Mucosa of descending colon (tissue), 3 donors: ENCODE data around the gene DGAT2. TPM values are rescaled to one million over a fixed set of nuclear protein-coding genes. Genes with fewer than 3 reads are reported as not detected.

ENCODE experiments used
- ATAC-seq: fragments of 200-7000 bp; cut with Tn5 transposase; one replicate; pipeline ENCODE4 v1.9.1; 2020; ENCODE audit warnings: mild to moderate bottlenecking, moderate library complexity
- DNase-seq, 3 donors: peaks; one replicate each; pipeline ENCODE4 v3.0.0-alpha.2; 2020
- H3K36me3 ChIP-seq: fragments of 200-600 bp; one replicate; pipeline ENCODE4 v1.8.0; 2021; ENCODE audit warnings: low read depth, mild to moderate bottlenecking
- H3K4me1 ChIP-seq: fragments of 200-600 bp; one replicate; pipeline ENCODE4 v1.8.0; 2021; ENCODE audit warnings: low read depth, mild to moderate bottlenecking
- H3K4me3 ChIP-seq: fragments of 200-600 bp; one replicate; pipeline ENCODE4 v1.8.0; 2021; ENCODE audit warnings: mild to moderate bottlenecking
- H3K9me3 ChIP-seq: fragments of 200-600 bp; one replicate; pipeline ENCODE4 v1.8.0; 2021; ENCODE audit warnings: mild to moderate bottlenecking
- intact Hi-C, 2 donors: fragments of 100-400 bp; cut with DNase I in 1 of 2; cut with micrococcal nuclease in 1 of 2; formaldehyde crosslinking; loops; one replicate each; pipeline versions ENCODE4 v1.11.0 to v1.11.1; 2022; cut with DNase I, micrococcal nuclease
- total RNA-seq, 3 donors: library from RNA; stranded (reverse); fragmentation: NEBNext Ultra II Directional in 2 of 3; extraction: Animal tissue kit (Norgen Biotek cat#: 25700) in 2 of 3; gene quantifications; one replicate each; pipeline versions ENCODE4 v1.2.1 to v1.2.4, GENCODE V29; 2021 to 2023
- TF ChIP-seq, protein P1 (sequence below): fragments of 200-600 bp; IDR thresholded peaks from one replicate; pipeline ENCODE4 v1.8.0; 2022; ENCODE audit warnings: antibody characterized with exemption, mild to moderate bottlenecking
- donor health status: DM: no; HTN: no; CAD: no; lungs with moderate emphysema.
- donor health status: DM: no; HTN: no; CAD: no.
- donor health status: DM: no; HTN: yes; CAD: no.

DGAT2 gene
- total RNA-seq, 3 donors from 2014 or later: 3.4 to 4.2 (median 3.5) TPM

DNA sequence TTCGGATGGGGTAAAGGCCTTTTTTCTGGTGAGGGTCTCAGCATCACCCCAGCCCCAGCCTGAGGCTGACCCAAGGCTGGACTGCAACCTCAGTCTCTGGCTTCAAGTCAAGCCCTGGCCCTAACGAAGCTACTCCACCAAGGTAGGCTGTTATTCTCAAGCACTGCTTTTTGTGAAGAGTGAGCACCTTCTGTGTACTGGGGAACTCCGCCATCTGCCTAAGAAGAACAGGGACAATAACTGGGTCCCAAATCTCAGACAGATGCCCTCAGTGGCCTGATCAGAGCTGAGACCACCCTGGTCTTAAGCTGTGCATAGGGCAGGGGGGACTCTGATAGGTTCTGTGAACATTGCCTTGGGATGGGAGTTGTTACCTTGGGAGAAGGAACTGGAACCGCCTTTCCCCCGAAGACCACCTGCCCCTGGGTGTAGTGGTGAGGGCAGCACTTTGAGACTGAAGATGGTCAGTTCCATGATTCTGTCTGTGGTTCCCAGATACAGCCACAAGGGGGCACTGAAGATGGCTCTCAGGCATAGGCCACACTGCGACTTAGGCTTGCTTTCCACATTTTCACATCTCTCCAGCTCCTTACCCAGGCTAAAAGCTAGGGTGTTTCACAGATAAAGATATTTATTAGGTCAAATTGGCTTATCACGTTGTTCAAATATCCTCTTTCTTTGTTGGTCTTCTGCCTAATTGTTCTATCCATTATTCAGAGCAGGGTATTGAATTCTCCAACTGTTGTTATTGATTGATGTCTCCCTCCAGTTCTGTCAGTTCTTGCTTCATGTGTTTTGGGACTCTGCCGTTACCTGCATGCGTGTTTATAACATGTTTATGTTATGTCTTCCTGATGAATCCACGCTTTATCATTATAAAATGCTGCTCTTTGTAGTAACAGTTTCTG lies 34.6 kb downstream of the DGAT2 start:
- intact Hi-C loops: loop anchor here (5.0 kb wide), 2 partner anchors 64 to 69 kb away; no protein-coding TSS in a partner anchor
- Histone ChIP-seq H3K4me3 (no peak overlapping the region), H3K9me3 (no peaks in the 10 kb centered on the region), H3K36me3 (no peaks in the 10 kb centered on the region), H3K4me1 (no peaks in the 10 kb centered on the region)
- TF ChIP-seq, protein P1, sequence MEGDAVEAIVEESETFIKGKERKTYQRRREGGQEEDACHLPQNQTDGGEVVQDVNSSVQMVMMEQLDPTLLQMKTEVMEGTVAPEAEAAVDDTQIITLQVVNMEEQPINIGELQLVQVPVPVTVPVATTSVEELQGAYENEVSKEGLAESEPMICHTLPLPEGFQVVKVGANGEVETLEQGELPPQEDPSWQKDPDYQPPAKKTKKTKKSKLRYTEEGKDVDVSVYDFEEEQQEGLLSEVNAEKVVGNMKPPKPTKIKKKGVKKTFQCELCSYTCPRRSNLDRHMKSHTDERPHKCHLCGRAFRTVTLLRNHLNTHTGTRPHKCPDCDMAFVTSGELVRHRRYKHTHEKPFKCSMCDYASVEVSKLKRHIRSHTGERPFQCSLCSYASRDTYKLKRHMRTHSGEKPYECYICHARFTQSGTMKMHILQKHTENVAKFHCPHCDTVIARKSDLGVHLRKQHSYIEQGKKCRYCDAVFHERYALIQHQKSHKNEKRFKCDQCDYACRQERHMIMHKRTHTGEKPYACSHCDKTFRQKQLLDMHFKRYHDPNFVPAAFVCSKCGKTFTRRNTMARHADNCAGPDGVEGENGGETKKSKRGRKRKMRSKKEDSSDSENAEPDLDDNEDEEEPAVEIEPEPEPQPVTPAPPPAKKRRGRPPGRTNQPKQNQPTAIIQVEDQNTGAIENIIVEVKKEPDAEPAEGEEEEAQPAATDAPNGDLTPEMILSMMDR: peak; percentile 81
- ATAC-seq (peak; percentile 95), DNase-seq (peak in 2 of 3 donors; percentile 61 to 89)

DNA sequence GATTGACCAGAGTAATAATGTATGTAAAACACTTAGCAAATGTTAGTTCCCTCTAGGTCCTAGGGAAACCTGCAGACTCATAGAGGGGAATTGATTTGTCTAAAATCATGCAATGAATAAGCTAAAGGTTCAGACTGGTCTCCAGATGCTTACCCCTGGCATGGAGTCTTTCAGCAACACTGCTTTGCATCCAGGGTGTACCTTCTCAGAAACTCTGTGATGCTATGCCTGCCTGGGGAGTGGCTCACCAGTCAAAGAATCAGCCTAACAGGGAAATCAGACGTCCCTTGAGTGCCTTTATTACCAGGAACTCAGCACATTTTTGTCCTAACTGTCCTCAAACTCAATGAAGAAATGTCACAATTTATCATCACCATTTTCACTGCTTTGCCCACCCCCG lies 40.5 kb downstream of the DGAT2 start:
- Histone ChIP-seq H3K4me3 (no peak overlapping the region), H3K4me1 (peaks cover 4% of the 10 kb centered on the region), H3K36me3 (no peaks in the 10 kb centered on the region), H3K9me3 (no peaks in the 10 kb centered on the region)
- no peak for DNase-seq
- no peak for ATAC-seq
- intact Hi-C loops: no loop called here
- TF ChIP-seq, protein P1: no peak

DNA sequence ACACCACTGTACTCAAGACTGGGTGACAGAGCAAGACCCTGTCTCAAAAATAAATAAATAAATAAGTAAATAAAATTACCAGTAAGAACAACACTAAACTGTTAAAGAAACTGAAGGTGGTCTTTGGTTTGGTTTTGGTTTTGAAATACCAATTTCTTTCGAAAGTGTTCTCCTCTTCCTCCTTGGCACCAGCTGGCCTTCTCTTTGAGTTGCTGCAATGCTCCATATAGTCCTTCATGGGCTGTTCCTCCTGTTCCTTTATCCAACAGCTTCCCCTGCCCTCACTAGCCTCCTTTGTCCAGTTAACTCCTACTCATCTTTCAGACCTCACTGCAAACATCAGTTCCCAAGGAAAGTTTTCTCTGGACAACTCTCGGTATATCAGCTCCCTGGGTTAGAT lies 41.4 kb downstream of the DGAT2 start:
- H3K36me3 ChIP-seq: no peaks in the 10 kb centered on the region
- intact Hi-C loops: no loop called here
- ATAC-seq (no peak), DNase-seq (no peak)
- peaks cover 6% of the 10 kb centered on the region for H3K4me1 ChIP-seq
- no peak overlapping the region for H3K4me3 ChIP-seq
- H3K9me3 ChIP-seq: no peaks in the 10 kb centered on the region
- TF ChIP-seq, protein P1: no peak

DNA sequence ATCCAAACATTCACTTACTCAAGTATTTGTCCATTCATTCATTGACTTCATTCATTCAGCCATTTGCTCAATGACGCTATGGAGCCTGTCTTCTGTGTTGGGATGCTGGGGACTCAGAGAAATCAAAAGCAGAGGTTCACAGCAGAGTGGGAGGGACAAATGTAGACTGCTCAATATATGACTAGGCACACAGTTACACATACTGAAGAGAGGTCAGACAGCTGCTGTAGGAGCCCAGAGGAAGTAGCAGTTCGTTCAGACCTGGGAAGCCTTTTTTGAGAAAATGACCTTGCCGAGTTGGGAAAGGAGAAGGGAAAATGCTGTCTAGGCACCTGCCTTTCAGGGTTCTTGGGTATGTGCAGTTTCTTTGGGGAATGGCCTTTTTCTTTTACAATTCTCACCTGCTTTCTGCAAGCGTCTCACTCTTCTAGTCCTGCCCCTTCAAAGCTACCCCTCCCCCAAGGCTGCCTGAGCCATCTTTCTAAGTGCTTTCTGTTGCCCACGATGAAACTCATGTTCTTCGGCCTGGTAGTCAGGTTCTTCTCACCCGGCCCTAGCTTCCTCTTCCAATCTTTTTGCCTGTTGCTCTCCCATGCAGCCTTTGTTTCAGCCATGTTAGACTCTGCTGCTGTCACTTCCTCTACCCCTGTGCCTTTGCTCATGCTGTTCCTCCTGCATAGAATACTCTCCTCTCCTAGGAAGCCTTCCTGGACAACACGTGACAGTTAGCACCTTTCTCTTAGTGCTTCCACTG lies 42.2 kb downstream of the DGAT2 start:
- DNase-seq (no peak), ATAC-seq (no peak)
- no peaks in the 10 kb centered on the region for H3K9me3 ChIP-seq
- TF ChIP-seq, protein P1: no peak
- intact Hi-C loops: no loop called here
- H3K4me1 ChIP-seq: peaks cover 6% of the 10 kb centered on the region
- H3K4me3 ChIP-seq: no peak overlapping the region
- H3K36me3 ChIP-seq: no peaks in the 10 kb centered on the region

DNA sequence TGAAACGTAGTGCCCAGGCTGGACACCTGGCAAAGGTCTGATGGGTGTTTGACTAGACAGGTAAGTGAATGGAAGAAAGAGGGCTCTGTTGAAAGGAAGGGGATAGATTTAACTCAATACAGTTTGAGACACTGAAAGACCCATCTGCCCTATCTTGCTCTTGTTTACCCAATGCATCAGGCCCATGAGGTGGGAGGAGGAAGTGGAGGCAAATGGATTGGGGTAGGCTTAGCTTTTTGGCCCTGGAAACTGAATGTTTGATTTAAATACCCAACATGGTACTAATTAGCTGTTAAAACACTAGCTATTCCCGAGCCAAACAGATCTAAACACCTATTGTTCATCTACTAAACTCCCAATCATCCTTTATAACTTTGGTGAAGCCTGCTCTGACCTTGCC lies 42.9 kb downstream of the DGAT2 start:
- TF ChIP-seq, protein P1: no peak
- peaks cover 11% of the 10 kb centered on the region for H3K4me1 ChIP-seq
- intact Hi-C loops: no loop called here
- DNase-seq: no peak
- no peak overlapping the region for H3K4me3 ChIP-seq
- H3K36me3 ChIP-seq: no peaks in the 10 kb centered on the region
- H3K9me3 ChIP-seq: no peaks in the 10 kb centered on the region
- ATAC-seq: no peak
